Neural progenitor cell (in vitro differentiated cells): ENCODE measurements around the gene SCLY. TPM values are rescaled to one million over a fixed set of nuclear protein-coding genes. Genes with fewer than 3 reads are reported as not detected.

Source experiments
- DNase-seq: peaks from one replicate; pipeline ENCODE4 v3.0.0-alpha.2; 2016; ENCODE audit warnings: low spot score
- H2AFZ ChIP-seq: fragments of 200-600 bp; sonication (generic); replicated peaks from 2 replicates; pipeline ENCODE4 v1.6.1; 2016; ENCODE audit warnings: antibody characterized with exemption
- H3F3A ChIP-seq: fragments of 200-600 bp; sonication (generic); 2 replicates; pipeline ENCODE4 v1.6.1; 2016; ENCODE audit warnings: antibody characterized with exemption, low read depth
- H3K27ac ChIP-seq: fragments of 200-600 bp; sonication (generic); 2 replicates; pipeline ENCODE4 v1.5.1; 2016; ENCODE audit warnings: mild to moderate bottlenecking
- H3K27me3 ChIP-seq: fragments of 200-600 bp; sonication (generic); 2 replicates; pipeline ENCODE4 v1.6.1; 2016; ENCODE audit warnings: mild to moderate bottlenecking, moderate library complexity
- H3K36me3 ChIP-seq: fragments of 200-600 bp; sonication (generic); 2 replicates; pipeline ENCODE4 v1.5.1; 2016
- H3K4me1 ChIP-seq: fragments of 200-600 bp; sonication (generic); 2 replicates; pipeline ENCODE4 v1.6.1; 2016; ENCODE audit warnings: mixed run types
- H3K4me2 ChIP-seq: fragments of 200-600 bp; sonication (generic); 2 replicates; pipeline ENCODE4 v1.6.1; 2016
- H3K4me3 ChIP-seq: fragments of 200-600 bp; sonication (generic); 2 replicates; pipeline ENCODE4 v1.5.1; 2016
- H3K79me2 ChIP-seq: fragments of 200-600 bp; sonication (generic); 2 replicates; pipeline ENCODE4 v1.6.1; 2016; ENCODE audit warnings: low read depth
- H3K9ac ChIP-seq: fragments of 200-600 bp; sonication (generic); 2 replicates; pipeline ENCODE4 v1.6.1; 2016
- H3K9me3 ChIP-seq: fragments of 200-600 bp; sonication (generic); 2 replicates; pipeline ENCODE4 v1.5.1; 2016; ENCODE audit warnings: low read depth
- H4K20me1 ChIP-seq: fragments of 200-600 bp; sonication (generic); 2 replicates; pipeline ENCODE4 v1.6.1; 2016; ENCODE audit warnings: low read depth
- H3K27ac Mint-ChIP-seq: 3 replicates; pipeline ENCODE4 v1.8.0; 2021; ENCODE audit warnings: mixed read lengths
- H3K27me3 Mint-ChIP-seq: 2 replicates; pipeline ENCODE4 v1.8.0; 2022; ENCODE audit warnings: low read depth, mild to moderate bottlenecking, inconsistent platforms, moderate library complexity, mixed read lengths; ENCODE audit not compliant: insufficient read depth
- H3K36me3 Mint-ChIP-seq: 3 replicates; pipeline ENCODE4 v1.8.0; 2021; ENCODE audit warnings: mixed read lengths
- H3K4me1 Mint-ChIP-seq: 3 replicates; pipeline ENCODE4 v1.8.0; 2021; ENCODE audit warnings: mixed read lengths
- H3K4me3 Mint-ChIP-seq: 3 replicates; pipeline ENCODE4 v1.8.0; 2021; ENCODE audit warnings: mild to moderate bottlenecking, moderate library complexity, mixed read lengths
- H3K9me3 Mint-ChIP-seq: 3 replicates; pipeline ENCODE4 v1.8.0; 2020; ENCODE audit warnings: mixed read lengths
- EZH2 ChIP-seq: fragments of 200-600 bp; sonication (generic); IDR thresholded peaks from 2 replicates; pipeline ENCODE4 v1.6.1; 2017; ENCODE audit warnings: antibody characterized with exemption, mild to moderate bottlenecking, moderate library complexity
- EZH2phosphoT487 ChIP-seq: fragments of 200-600 bp; sonication (generic); IDR thresholded peaks from 2 replicates; pipeline ENCODE4 v1.6.1; 2017; ENCODE audit warnings: antibody characterized with exemption
- total RNA-seq: library from RNA; depleted of rRNA; stranded (reverse); fragments of >200 nt; gene quantifications from 2 replicates; pipeline ENCODE4 v1.2.3, GENCODE V29; 2015; ENCODE audit warnings: low replicate concordance
- TF ChIP-seq, protein P1 (sequence below): fragments of 200-600 bp; sonication (generic); IDR thresholded peaks from 2 replicates; pipeline ENCODE4 v1.5.1; 2017; ENCODE audit warnings: antibody characterized with exemption, mild to moderate bottlenecking

SCLY gene
- total RNA-seq, 1 donor from 2014 or later: 44.1 TPM

DNA sequence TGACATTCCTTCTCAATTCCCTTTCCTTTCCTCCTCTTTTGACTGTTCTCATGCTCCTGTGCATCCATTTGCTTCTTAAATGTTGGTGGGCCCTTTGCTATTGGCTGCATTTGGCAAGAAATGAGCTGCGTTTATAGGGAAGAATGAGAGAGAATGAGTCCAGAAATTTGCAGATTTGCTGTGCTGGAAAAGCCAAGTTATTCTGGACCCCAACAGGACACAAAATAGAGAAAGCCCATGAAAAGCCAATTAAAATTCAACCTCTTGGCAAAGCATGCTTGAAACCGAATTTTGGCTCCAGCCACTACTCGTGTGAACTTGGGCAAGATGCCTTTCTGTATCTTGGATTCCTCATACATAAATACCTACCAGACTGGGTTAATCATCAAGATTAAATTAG, 1.3 kb upstream of the SCLY start:
- H3K4me1 ChIP-seq: peaks cover 23% of the 10 kb centered on the region
- H3K27me3 ChIP-seq: no peaks in the 10 kb centered on the region
- DNase-seq: no peak
- Mint-ChIP-seq H3K36me3 (peaks cover 7% of the 10 kb centered on the region), H3K27me3 (peaks cover 5% of the 10 kb centered on the region), H3K4me1 (peaks cover 31% of the 10 kb centered on the region), H3K9me3 (no peaks in the 10 kb centered on the region), H3K27ac (no peak overlapping the region), H3K4me3 (peak overlapping the region; percentile 92)
- no peaks in the 10 kb centered on the region for H3K36me3 ChIP-seq
- peak overlapping the region; percentile 93 for H3K4me3 ChIP-seq
- no peak overlapping the region for H3K9ac ChIP-seq
- H3F3A ChIP-seq: peaks cover 23% of the 10 kb centered on the region
- peaks cover 12% of the 10 kb centered on the region for H4K20me1 ChIP-seq
- no peaks in the 10 kb centered on the region for H3K9me3 ChIP-seq
- H3K27ac ChIP-seq: no peak overlapping the region
- peak overlapping the region; percentile 98 for H3K4me2 ChIP-seq
- TF ChIP-seq EZH2phosphoT487 (no peak), EZH2 (no peak)
- TF ChIP-seq, protein P1, sequence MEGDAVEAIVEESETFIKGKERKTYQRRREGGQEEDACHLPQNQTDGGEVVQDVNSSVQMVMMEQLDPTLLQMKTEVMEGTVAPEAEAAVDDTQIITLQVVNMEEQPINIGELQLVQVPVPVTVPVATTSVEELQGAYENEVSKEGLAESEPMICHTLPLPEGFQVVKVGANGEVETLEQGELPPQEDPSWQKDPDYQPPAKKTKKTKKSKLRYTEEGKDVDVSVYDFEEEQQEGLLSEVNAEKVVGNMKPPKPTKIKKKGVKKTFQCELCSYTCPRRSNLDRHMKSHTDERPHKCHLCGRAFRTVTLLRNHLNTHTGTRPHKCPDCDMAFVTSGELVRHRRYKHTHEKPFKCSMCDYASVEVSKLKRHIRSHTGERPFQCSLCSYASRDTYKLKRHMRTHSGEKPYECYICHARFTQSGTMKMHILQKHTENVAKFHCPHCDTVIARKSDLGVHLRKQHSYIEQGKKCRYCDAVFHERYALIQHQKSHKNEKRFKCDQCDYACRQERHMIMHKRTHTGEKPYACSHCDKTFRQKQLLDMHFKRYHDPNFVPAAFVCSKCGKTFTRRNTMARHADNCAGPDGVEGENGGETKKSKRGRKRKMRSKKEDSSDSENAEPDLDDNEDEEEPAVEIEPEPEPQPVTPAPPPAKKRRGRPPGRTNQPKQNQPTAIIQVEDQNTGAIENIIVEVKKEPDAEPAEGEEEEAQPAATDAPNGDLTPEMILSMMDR: no peak
- H2AFZ ChIP-seq: no peak overlapping the region
- peaks cover 42% of the 10 kb centered on the region for H3K79me2 ChIP-seq

DNA sequence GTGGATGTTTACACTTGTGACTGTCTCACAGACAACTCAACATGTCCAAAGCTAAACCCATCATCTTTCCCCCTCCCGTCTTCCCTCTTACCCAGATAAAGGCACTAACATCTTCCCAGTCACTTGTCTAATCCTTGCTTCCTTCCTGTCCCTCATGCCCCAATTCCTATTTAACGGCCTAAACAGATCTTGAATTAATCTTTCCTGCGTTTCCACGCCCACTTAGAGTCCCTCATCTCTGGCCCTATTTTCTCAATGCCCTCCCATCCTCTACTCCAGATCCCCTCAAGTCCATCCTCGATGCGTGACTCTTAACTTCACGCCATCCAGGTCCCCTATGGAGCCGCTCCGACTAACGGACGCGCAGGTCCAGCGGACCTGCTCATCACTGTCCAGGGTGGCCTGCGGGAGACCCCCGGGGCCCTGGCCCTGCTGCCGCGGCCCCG, 682 bp upstream of the SCLY start:
- TF ChIP-seq EZH2phosphoT487 (no peak), EZH2 (no peak)
- TF ChIP-seq, protein P1: no peak
- peak overlapping the region; percentile 89 for H3K27ac ChIP-seq
- Mint-ChIP-seq H3K36me3 (peaks cover 10% of the 10 kb centered on the region), H3K9me3 (no peaks in the 10 kb centered on the region), H3K4me1 (peaks cover 31% of the 10 kb centered on the region), H3K27ac (peak overlapping the region; percentile 78), H3K27me3 (peaks cover 5% of the 10 kb centered on the region), H3K4me3 (peak overlapping the region; percentile 92)
- H3K9ac ChIP-seq: peak overlapping the region; percentile 94
- H3K4me2 ChIP-seq: peak overlapping the region; percentile 98
- H3K36me3 ChIP-seq: peaks cover 3% of the 10 kb centered on the region
- peak overlapping the region; percentile 74 for H2AFZ ChIP-seq
- peaks cover 12% of the 10 kb centered on the region for H4K20me1 ChIP-seq
- DNase-seq: no peak
- H3K9me3 ChIP-seq: no peaks in the 10 kb centered on the region
- H3K4me3 ChIP-seq: peak overlapping the region; percentile 93
- peaks cover 46% of the 10 kb centered on the region for H3K79me2 ChIP-seq
- no peaks in the 10 kb centered on the region for H3K27me3 ChIP-seq
- peaks cover 23% of the 10 kb centered on the region for H3F3A ChIP-seq
- H3K4me1 ChIP-seq: peaks cover 23% of the 10 kb centered on the region

DNA sequence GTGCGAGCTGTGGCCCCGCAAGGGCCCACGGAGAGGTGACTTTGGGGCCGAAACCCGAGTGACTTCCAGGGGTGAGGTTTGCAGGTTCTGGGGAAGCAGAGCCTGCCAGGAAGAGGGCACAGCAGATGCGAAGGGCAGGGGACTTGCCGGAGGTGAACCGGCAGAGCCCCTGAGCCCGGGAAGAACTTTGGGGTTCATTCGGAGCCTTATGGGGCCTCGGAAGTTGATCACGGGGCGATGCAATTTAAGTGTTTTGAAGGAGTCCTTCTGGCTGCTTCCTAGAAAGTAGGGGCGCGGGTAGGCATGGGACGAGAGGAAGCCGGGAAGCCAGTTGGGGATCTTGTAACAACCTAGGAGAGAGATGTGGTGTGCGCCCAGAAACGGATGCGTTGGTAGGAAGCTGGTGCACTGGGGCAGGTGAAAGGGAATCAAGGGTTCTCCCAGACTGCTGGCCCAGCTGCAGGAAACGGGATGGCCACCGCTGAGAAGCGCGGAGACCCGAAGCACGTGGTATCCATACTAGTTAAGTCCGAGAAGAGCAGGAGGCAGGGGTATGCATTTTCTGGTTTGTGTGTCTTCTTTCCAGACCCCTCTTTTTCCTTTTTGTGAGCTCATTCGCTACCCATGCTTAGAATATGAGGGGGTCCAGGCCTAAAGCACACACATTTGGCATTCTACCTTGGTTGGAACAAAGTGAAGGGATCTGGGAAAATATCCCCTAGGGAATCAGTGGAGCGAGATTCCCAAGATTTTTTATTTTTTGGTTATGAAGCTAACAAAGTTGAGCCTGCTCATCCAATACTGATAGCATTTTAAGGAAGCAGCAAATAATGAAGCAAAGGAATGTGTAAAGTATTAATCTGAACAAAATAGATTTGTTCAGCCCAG, 758 bp downstream of the SCLY start:
- Histone ChIP-seq H3K79me2 (peaks cover 46% of the 10 kb centered on the region), H3K27ac (peak overlapping the region; percentile 12), H3K27me3 (no peaks in the 10 kb centered on the region), H4K20me1 (peaks cover 12% of the 10 kb centered on the region), H3K36me3 (peaks cover 6% of the 10 kb centered on the region), H3K9ac (peak overlapping the region; percentile 57), H3K4me1 (peaks cover 23% of the 10 kb centered on the region), H3F3A (peaks cover 23% of the 10 kb centered on the region), H3K4me2 (peak overlapping the region; percentile 74), H3K4me3 (peak overlapping the region; percentile 93), H3K9me3 (no peaks in the 10 kb centered on the region), H2AFZ (peak overlapping the region; percentile 84)
- DNase-seq: peak; percentile 62
- Mint-ChIP-seq H3K36me3 (peaks cover 20% of the 10 kb centered on the region), H3K4me3 (peak overlapping the region; percentile 92), H3K27ac (peak overlapping the region; percentile 90), H3K9me3 (no peaks in the 10 kb centered on the region), H3K27me3 (peaks cover 5% of the 10 kb centered on the region), H3K4me1 (peaks cover 31% of the 10 kb centered on the region)
- TF ChIP-seq EZH2 (no peak), EZH2phosphoT487 (no peak)
- TF ChIP-seq, protein P1: no peak
